ENCODE measurements around the gene PCYOX1L. TPM values are rescaled to one million over a fixed set of nuclear protein-coding genes. Genes with fewer than 3 reads are reported as not detected.

The PCYOX1L gene
- total RNA-seq, 1 experiment from 2014 or later, result 15.9 TPM

DNA sequence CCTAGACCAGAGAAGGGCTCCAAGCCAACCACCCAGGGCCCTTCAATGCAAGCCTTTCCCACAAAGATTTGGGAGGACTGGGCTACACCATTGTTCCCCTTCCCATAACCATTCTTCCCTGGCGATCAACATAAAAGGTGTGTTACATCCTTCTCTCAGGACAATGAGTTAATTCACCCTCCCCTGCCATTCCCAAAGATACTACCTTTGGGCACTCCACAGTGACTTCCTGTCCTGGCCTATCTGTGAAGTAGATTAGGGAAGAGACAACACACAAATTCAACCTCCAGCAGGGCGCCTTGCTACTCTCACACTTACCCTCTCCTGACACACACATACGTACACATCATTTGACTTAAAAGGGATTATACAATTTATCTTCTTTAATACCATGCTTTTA lies 44.4 kb downstream of the PCYOX1L start:
- ChIA-PET RAD21 (ENCODE audit: low non-redundant PET in 1 of 2, low total read pairs in 2 of 2, uncharacterized antibody in 2 of 2, unreplicated experiment in 2 of 2) (no interaction called here), POLR2A (no interaction called here), CTCF (no interaction called here)
- Histone ChIP-seq H3K27ac (ENCODE audit: low read depth, low read length) (no peak overlapping the region), H3K9me2 (ENCODE audit: insufficient read depth) (no peaks in the 10 kb centered on the region), H3K9ac (ENCODE audit: low read length) (no peak overlapping the region), H3K4me3 (replicated peaks in 1 of 2; ENCODE audit: low read depth in 1 of 2, low read length in 2 of 2) (no peak overlapping the region), H4K20me1 (ENCODE audit: insufficient read depth) (no peaks in the 10 kb centered on the region), H3K79me2 (ENCODE audit: insufficient read depth, low read length) (no peaks in the 10 kb centered on the region), H3K36me3 (ENCODE audit: control insufficient read depth in 1 of 2, insufficient read depth in 2 of 2, low read length in 2 of 2) (no peaks in the 10 kb centered on the region), H2AFZ (ENCODE audit: low read depth, low read length, poor library complexity, severe bottlenecking) (no peak overlapping the region), H3K9me3 (ENCODE audit: control insufficient read depth in 1 of 2, insufficient read depth in 1 of 2, low read depth in 1 of 2, low read length in 2 of 2) (no peaks in the 10 kb centered on the region), H3K27me3 (ENCODE audit: insufficient read depth, low read length) (no peaks in the 10 kb centered on the region), H3K4me2 (ENCODE audit: low read length) (no peak overlapping the region), H3K4me1 (ENCODE audit: control insufficient read depth in 1 of 2, insufficient read depth in 2 of 2, low read length in 2 of 2) (no peaks in the 10 kb centered on the region)
- DNase-seq (ENCODE audit: low read depth, low spot score) (no peak), ATAC-seq (no peak)
- intact Hi-C loops (cut with micrococcal nuclease), result no loop called here
- BruUV-seq (replicated peaks), result no TSS peak
- TF ChIP-seq, protein P1, sequence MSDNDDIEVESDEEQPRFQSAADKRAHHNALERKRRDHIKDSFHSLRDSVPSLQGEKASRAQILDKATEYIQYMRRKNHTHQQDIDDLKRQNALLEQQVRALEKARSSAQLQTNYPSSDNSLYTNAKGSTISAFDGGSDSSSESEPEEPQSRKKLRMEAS (IDR thresholded peaks at IDR 0.05), result no peak
- TF ChIP-seq ZFX (IDR thresholded peaks at IDR 0.05) (no peak), SIN3A (IDR thresholded peaks at IDR 0.05; ENCODE audit: low read depth) (no peak), YY1 (IDR thresholded peaks at IDR 0.05; ENCODE audit: extremely low read depth, insufficient replicate concordance, low read depth, low read length) (no peak), POLR2A (IDR thresholded peaks at IDR 0.05; ENCODE audit: borderline replicate concordance, extremely low read depth, insufficient read depth, insufficient read length) (no peak)
- TF ChIP-seq, protein P2, sequence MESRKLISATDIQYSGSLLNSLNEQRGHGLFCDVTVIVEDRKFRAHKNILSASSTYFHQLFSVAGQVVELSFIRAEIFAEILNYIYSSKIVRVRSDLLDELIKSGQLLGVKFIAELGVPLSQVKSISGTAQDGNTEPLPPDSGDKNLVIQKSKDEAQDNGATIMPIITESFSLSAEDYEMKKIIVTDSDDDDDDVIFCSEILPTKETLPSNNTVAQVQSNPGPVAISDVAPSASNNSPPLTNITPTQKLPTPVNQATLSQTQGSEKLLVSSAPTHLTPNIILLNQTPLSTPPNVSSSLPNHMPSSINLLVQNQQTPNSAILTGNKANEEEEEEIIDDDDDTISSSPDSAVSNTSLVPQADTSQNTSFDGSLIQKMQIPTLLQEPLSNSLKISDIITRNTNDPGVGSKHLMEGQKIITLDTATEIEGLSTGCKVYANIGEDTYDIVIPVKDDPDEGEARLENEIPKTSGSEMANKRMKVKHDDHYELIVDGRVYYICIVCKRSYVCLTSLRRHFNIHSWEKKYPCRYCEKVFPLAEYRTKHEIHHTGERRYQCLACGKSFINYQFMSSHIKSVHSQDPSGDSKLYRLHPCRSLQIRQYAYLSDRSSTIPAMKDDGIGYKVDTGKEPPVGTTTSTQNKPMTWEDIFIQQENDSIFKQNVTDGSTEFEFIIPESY (IDR thresholded peaks at IDR 0.05; ENCODE audit: extremely low read depth, insufficient replicate concordance, low read length), result no peak

DNA sequence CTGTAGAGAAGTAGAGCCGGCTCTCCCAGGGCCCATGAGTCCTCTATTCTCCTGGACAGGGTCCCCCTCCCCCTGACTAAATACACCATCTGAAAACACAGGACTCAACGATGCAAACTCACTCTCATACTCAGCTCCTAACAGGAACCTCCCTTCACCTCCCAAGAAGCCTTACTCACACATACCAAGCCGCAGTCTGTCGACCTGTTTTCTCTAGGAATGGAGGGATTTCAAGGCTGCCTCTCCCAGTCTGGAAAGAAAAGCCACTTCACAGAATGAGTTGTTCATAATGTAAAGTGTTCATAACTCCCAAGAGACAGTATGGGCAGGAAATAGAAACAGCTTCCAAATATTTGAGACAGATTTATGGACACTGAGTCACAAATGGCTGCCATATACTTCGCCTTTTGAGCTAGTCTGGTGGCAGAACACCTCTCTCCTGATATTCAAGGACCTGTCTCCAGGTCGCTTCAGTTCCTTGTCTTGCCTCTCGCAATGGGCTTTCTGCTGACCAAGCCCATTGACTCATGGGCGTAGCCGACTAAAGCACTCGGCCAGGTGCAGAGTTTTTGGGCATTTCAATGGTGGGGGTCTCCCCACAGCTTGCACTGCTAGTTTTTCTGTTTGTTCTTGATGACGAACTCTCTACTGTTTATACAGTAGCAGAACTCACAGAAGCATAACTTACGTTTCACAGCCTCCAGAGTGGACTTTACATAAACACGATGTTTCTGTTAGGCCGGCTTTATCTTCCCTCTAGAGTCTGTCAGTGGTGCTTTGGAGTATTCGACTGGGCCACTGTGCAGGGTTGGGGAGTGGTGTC lies 46.3 kb downstream of the PCYOX1L start:
- Histone ChIP-seq H3K9ac (ENCODE audit: low read length) (no peak overlapping the region), H3K4me2 (ENCODE audit: low read length) (no peak overlapping the region), H2AFZ (ENCODE audit: low read depth, low read length, poor library complexity, severe bottlenecking) (no peak overlapping the region), H3K4me1 (ENCODE audit: control insufficient read depth in 1 of 2, insufficient read depth in 2 of 2, low read length in 2 of 2) (no peaks in the 10 kb centered on the region), H3K9me2 (ENCODE audit: insufficient read depth) (no peaks in the 10 kb centered on the region), H3K36me3 (ENCODE audit: control insufficient read depth in 1 of 2, insufficient read depth in 2 of 2, low read length in 2 of 2) (no peaks in the 10 kb centered on the region), H3K79me2 (ENCODE audit: insufficient read depth, low read length) (no peaks in the 10 kb centered on the region), H3K27ac (ENCODE audit: low read depth, low read length) (no peak overlapping the region), H4K20me1 (ENCODE audit: insufficient read depth) (no peaks in the 10 kb centered on the region), H3K4me3 (replicated peaks in 1 of 2; ENCODE audit: low read depth in 1 of 2, low read length in 2 of 2) (no peak overlapping the region), H3K9me3 (ENCODE audit: control insufficient read depth in 1 of 2, insufficient read depth in 1 of 2, low read depth in 1 of 2, low read length in 2 of 2) (no peaks in the 10 kb centered on the region), H3K27me3 (ENCODE audit: insufficient read depth, low read length) (no peaks in the 10 kb centered on the region)
- ChIA-PET RAD21 (ENCODE audit: low non-redundant PET in 1 of 2, low total read pairs in 2 of 2, uncharacterized antibody in 2 of 2, unreplicated experiment in 2 of 2) (no interaction called here), CTCF (no interaction called here), POLR2A (no interaction called here)
- DNase-seq (ENCODE audit: low read depth, low spot score) (no peak), ATAC-seq (no peak)
- intact Hi-C loops (cut with micrococcal nuclease), result no loop called here
- TF ChIP-seq SP1 (IDR thresholded peaks at IDR 0.05; ENCODE audit: low read depth) (no peak), EZH2phosphoT487 (IDR thresholded peaks at IDR 0.05; ENCODE audit: borderline replicate concordance) (no peak)
- no TSS peak for BruUV-seq (replicated peaks)
